ENCODE data around the gene KIAA1958. TPM values are rescaled to one million over a fixed set of nuclear protein-coding genes. Genes with fewer than 3 reads are reported as not detected.
A peak's percentile ranks its signal among the peaks of the same experiment; 100 is the strongest.

The KIAA1958 gene, protein sequence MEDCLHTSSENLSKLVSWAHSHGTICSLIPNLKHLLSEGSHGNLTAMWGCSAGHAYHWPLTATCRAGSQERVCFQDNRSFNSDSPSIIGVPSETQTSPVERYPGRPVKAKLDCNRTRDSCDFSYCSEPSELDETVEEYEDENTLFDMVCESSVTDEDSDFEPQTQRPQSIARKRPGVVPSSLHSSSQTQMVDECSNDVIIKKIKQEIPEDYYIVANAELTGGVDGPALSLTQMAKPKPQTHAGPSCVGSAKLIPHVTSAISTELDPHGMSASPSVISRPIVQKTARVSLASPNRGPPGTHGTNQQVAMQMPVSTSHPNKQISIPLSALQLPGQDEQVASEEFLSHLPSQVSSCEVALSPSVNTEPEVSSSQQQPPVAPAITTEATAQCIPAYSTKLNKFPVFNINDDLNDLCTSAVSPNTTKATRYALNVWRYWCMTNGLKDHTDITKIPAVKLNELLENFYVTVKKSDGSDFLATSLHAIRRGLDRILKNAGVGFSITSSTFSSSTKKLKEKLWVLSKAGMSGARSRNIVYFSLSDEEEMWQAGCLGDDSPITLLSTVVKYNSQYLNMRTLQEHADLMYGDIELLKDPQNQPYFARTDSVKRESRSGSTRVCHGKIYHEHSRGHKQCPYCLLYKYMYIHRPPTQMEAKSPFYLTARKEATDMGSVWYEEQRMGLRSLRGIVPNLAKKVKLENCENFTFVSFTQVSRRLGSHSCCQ
- total RNA-seq (1 to 10 TPM; 6.2 to 8.3 (median 7.0) TPM), polyA plus RNA-seq (1 to 10 TPM; 3.2 to 5.4 TPM), total RNA-seq (9.2 reads per million, percentile 34 among the genes with 10 or more reads in this experiment)

DNA sequence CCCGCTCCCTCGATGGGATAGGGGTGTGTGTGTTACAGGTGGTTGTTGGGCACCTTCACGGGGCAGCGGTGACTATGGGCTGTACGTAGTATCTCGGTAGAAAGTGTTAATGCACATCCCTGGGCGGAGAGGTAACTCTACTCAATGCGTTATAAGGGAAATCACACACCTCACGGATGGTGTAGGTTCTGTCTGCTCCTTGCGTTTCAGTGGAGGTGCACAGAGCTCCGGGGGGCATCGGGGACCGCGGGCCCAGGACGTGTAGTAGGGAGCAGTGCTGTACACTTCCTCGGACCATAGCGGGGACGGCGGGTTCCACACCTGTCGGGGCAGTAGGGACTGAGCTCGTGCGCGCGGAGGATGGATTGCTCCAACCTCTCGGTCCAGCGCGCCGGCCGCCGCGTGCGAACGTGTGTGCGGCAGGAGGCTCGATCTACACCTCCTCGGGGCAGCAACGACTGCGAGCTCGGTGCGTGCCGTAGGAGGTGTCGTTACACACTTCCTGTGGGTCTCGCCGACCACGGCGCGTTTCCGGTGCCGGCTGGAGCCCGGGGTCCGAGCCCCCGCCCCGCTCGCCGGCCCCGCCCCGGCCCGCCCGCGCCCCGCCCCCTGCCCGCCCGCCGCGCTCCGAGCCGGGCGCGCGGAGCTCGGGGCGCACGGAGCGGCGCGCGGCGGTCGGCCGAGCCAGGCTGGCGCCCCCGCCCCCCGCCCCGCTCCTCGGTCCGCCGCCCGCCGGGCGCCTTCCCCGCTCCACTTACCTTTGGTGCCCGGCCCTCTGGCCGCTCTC is at the start of gene KIAA1958:
TSS of gene KIAA1958 (plus strand) at position 607 of the 787 bp plus-strand sequence. CDS start 87,254 bp downstream, outside the sequence.
- no peaks in the 10 kb centered on the region for H3K36me3 ChIP-seq (ENCODE audit: control insufficient read depth in 2 of 3, insufficient read depth in 3 of 3, low read length in 3 of 3)
- Mint-ChIP-seq H3K4me1 (peaks cover 19 to 64% (median 49%) of the 10 kb centered on the region in 7 donors), H3K36me3 (peaks cover 0 to 5% (median 0%) of the 10 kb centered on the region in 5 donors), H3K27me3 (peaks cover 0 to 6% (median 0%) of the 10 kb centered on the region in 5 donors), H3K4me3 (peak within 1 kb of the TSS; percentile 95 to 100 (median 98)), H3K9me3 (peaks cover 0 to 2% (median 0%) of the 10 kb centered on the region in 11 donors), H3K27ac (peak within 1 kb of the TSS; percentile 93 to 98 (median 97))
- H3K9me3 ChIP-seq (ENCODE audit: control insufficient read depth in 2 of 3, low read length in 3 of 3): no peaks in the 10 kb centered on the region
- H3K27me3 ChIP-seq (ENCODE audit: control insufficient read depth in 2 of 2, insufficient read depth in 2 of 2, low read length in 2 of 2): no peaks in the 10 kb centered on the region
- POLR2A ChIA-PET: interaction anchor here (0.6 to 1.8 kb wide), 9 partner anchors 10 to 494 kb away, joined by 3 to 13 read pairs (median 4); partner anchors contain the start of genes HSDL2 and SNX30
- H3K4me1 ChIP-seq (ENCODE audit: control insufficient read depth in 2 of 2, insufficient read depth in 2 of 2, low read length in 2 of 2): peaks cover 4 to 6% of the 10 kb centered on the region in 2 donors
- H3K27ac ChIP-seq (ENCODE audit: low read depth, low read length): peak within 1 kb of the TSS; percentile 72
- ATAC-seq: peak; percentile 88
- intact Hi-C loops (cut with micrococcal nuclease): loop anchor here (1.0 to 10.0 kb wide), 14 partner anchors 43 to 1002 kb away; partner anchors contain the start of genes ECPAS (in 2 of the 2), INIP (in 2 of the 2), PTBP3 (in 2 of the 2) and SNX30 (in 2 of the 2)
- CTCF ChIA-PET: interaction anchor here (0.6 to 0.9 kb wide), 3 partner anchors 42 to 854 kb away, joined by 3 to 6 read pairs (median 5); no protein-coding TSS in a partner anchor
- H3K4me3 ChIP-seq (ENCODE audit: low read length): peak within 1 kb of the TSS; percentile 69
- peak; percentile 51 to 88 (median 73) for DNase-seq

GRCh38 chr9:112437406-112437805 is 49.2 kb upstream of the KIAA1958 start:
- CTCF ChIA-PET: no interaction called here
- no peaks in the 10 kb centered on the region for H3K36me3 ChIP-seq (ENCODE audit: control insufficient read depth in 2 of 3, insufficient read depth in 3 of 3, low read length in 3 of 3)

GRCh38 chr9:112439171-112439570 is 47.5 kb upstream of the KIAA1958 start:
- Mint-ChIP-seq H3K27ac (no peak overlapping the region), H3K27me3 (no peaks in the 10 kb centered on the region), H3K4me3 (no peak overlapping the region), H3K4me1 (peaks cover 0 to 3% (median 0%) of the 10 kb centered on the region in 7 donors), H3K9me3 (no peaks in the 10 kb centered on the region), H3K36me3 (peaks cover 0 to 12% (median 4%) of the 10 kb centered on the region in 5 donors)
- no peaks in the 10 kb centered on the region for H3K36me3 ChIP-seq (ENCODE audit: control insufficient read depth in 2 of 3, insufficient read depth in 3 of 3, low read length in 3 of 3)
- no peaks in the 10 kb centered on the region for H3K27me3 ChIP-seq (ENCODE audit: control insufficient read depth in 2 of 2, insufficient read depth in 2 of 2, low read length in 2 of 2)
- ATAC-seq (no peak), DNase-seq (no peak)
- no peaks in the 10 kb centered on the region for H3K4me1 ChIP-seq (ENCODE audit: control insufficient read depth in 2 of 2, insufficient read depth in 2 of 2, low read length in 2 of 2)
- CTCF ChIA-PET: interaction anchor here (1.2 kb wide), 1 partner anchor 354 kb away, joined by 3 read pairs; no protein-coding TSS in a partner anchor
- H3K9me3 ChIP-seq (ENCODE audit: control insufficient read depth in 2 of 3, low read length in 3 of 3): no peaks in the 10 kb centered on the region
- POLR2A ChIA-PET: no interaction called here
- H3K27ac ChIP-seq (ENCODE audit: low read depth, low read length): no peak overlapping the region
- intact Hi-C loops (cut with micrococcal nuclease): no loop called here
- no peak overlapping the region for H3K4me3 ChIP-seq (ENCODE audit: low read length)

More at GRCh38 chr9:112437406-112437805, 49.2 kb upstream of the KIAA1958 start:
- no peaks in the 10 kb centered on the region for H3K9me3 ChIP-seq (ENCODE audit: control insufficient read depth in 2 of 3, low read length in 3 of 3)
- no peak overlapping the region for H3K4me3 ChIP-seq (ENCODE audit: low read length)
- H3K27me3 ChIP-seq (ENCODE audit: control insufficient read depth in 2 of 2, insufficient read depth in 2 of 2, low read length in 2 of 2): no peaks in the 10 kb centered on the region
- no peak overlapping the region for H3K27ac ChIP-seq (ENCODE audit: low read depth, low read length)
- no peaks in the 10 kb centered on the region for H3K27me3 Mint-ChIP-seq
- no peak for DNase-seq
- H3K36me3 Mint-ChIP-seq: peaks cover 0 to 16% (median 10%) of the 10 kb centered on the region in 5 donors
- intact Hi-C loops (cut with micrococcal nuclease): no loop called here
- H3K9me3 Mint-ChIP-seq: no peaks in the 10 kb centered on the region
- no peak overlapping the region for H3K4me3 Mint-ChIP-seq
- no peak for ATAC-seq
- no peak overlapping the region for H3K27ac Mint-ChIP-seq
- POLR2A ChIA-PET: interaction anchor here (1.1 kb wide), 1 partner anchor 58 kb away, joined by 6 read pairs; the partner anchor contains the start of gene HSDL2
- H3K4me1 Mint-ChIP-seq: peaks cover 0 to 5% (median 0%) of the 10 kb centered on the region in 7 donors
- no peaks in the 10 kb centered on the region for H3K4me1 ChIP-seq (ENCODE audit: control insufficient read depth in 2 of 2, insufficient read depth in 2 of 2, low read length in 2 of 2)

- no peak for DNase-seq
- peaks cover 0 to under 1% (median 0%) of the 10 kb centered on the region in 7 donors for H3K4me1 Mint-ChIP-seq
- CTCF ChIA-PET: interaction anchor here (1.2 kb wide), 1 partner anchor 353 kb away, joined by 3 read pairs; no protein-coding TSS in a partner anchor
Observed at GRCh38 chr9:112439825-112440224, 46.8 kb upstream of the KIAA1958 start.

DNA sequence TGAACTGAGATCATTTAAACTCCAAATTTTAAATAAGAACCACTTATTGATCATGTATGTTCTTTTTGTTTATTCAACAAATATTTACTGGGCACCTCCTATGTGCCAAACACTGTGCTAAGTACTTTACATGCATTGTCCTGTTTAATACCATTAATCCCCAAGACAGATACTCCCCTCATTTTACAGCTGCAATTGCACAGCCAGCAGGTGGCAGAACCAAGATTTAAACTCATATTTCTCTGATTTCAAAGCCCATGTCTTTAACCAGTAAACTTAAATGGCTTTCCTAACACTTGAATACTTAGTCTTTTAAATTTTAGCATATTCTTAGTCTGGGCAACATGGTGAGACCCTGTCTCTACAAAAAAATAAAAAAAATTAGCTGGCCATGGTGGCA is 43.4 kb upstream of the KIAA1958 start:
- peaks cover 0 to 18% (median 7%) of the 10 kb centered on the region in 5 donors for H3K36me3 Mint-ChIP-seq
- intact Hi-C loops (cut with micrococcal nuclease): loop anchor here (1.0 to 5.0 kb wide), 7 partner anchors 43 to 377 kb away; partner anchors contain the start of gene KIAA1958 (in 2 of the 2)

More at GRCh38 chr9:112439825-112440224, 46.8 kb upstream of the KIAA1958 start:
- H3K27ac ChIP-seq (ENCODE audit: low read depth, low read length): no peak overlapping the region
- no peaks in the 10 kb centered on the region for H3K9me3 ChIP-seq (ENCODE audit: control insufficient read depth in 2 of 3, low read length in 3 of 3)
- H3K27ac Mint-ChIP-seq: no peak overlapping the region
- H3K36me3 Mint-ChIP-seq: peaks cover 0 to 12% (median 3%) of the 10 kb centered on the region in 5 donors
- no peaks in the 10 kb centered on the region for H3K36me3 ChIP-seq (ENCODE audit: control insufficient read depth in 2 of 3, insufficient read depth in 3 of 3, low read length in 3 of 3)
- no peak overlapping the region for H3K4me3 Mint-ChIP-seq
- intact Hi-C loops (cut with micrococcal nuclease): loop anchor here in 1 of 2 donors (5.0 kb wide), 1 partner anchor 63 kb away; no protein-coding TSS in a partner anchor
- no peak overlapping the region for H3K4me3 ChIP-seq (ENCODE audit: low read length)
- H3K4me1 ChIP-seq (ENCODE audit: control insufficient read depth in 2 of 2, insufficient read depth in 2 of 2, low read length in 2 of 2): no peaks in the 10 kb centered on the region
- no peaks in the 10 kb centered on the region for H3K27me3 ChIP-seq (ENCODE audit: control insufficient read depth in 2 of 2, insufficient read depth in 2 of 2, low read length in 2 of 2)
- POLR2A ChIA-PET: no interaction called here
- H3K9me3 Mint-ChIP-seq: no peaks in the 10 kb centered on the region
- no peak for ATAC-seq
- no peaks in the 10 kb centered on the region for H3K27me3 Mint-ChIP-seq

More for the DNA sequence above, 43.4 kb upstream of the KIAA1958 start:
- no peaks in the 10 kb centered on the region for H3K9me3 ChIP-seq (ENCODE audit: control insufficient read depth in 2 of 3, low read length in 3 of 3)
- H3K9me3 Mint-ChIP-seq: no peaks in the 10 kb centered on the region
- DNase-seq (peak in 6 of 9 donors; percentile 16 to 37 (median 28)), ATAC-seq (no peak)
- H3K4me1 Mint-ChIP-seq: peaks cover 0 to 10% (median 0%) of the 10 kb centered on the region in 7 donors
- POLR2A ChIA-PET: interaction anchor here (0.7 to 1.1 kb wide), 2 partner anchors 44 to 814 kb away, joined by 3 to 4 read pairs; partner anchors contain the start of gene KIAA1958
- no peaks in the 10 kb centered on the region for H3K27me3 ChIP-seq (ENCODE audit: control insufficient read depth in 2 of 2, insufficient read depth in 2 of 2, low read length in 2 of 2)
- H3K4me3 ChIP-seq (ENCODE audit: low read length): no peak overlapping the region
- no peaks in the 10 kb centered on the region for H3K27me3 Mint-ChIP-seq
- no peak overlapping the region for H3K4me3 Mint-ChIP-seq
- H3K36me3 ChIP-seq (ENCODE audit: control insufficient read depth in 2 of 3, insufficient read depth in 3 of 3, low read length in 3 of 3): no peaks in the 10 kb centered on the region
- CTCF ChIA-PET: interaction anchor here (0.6 to 1.5 kb wide), 8 partner anchors 43 to 924 kb away, joined by 3 to 6 read pairs (median 4); partner anchors contain the start of gene KIAA1958
- no peak overlapping the region for H3K27ac ChIP-seq (ENCODE audit: low read depth, low read length)
- H3K4me1 ChIP-seq (ENCODE audit: control insufficient read depth in 2 of 2, insufficient read depth in 2 of 2, low read length in 2 of 2): no peaks in the 10 kb centered on the region
- peak overlapping the region in 1 of 9 donors; percentile 10 for H3K27ac Mint-ChIP-seq

Data from naive thymus-derived CD4-positive, alpha-beta T cell (primary cell).